OCI-LY1 (cell line): ENCODE results near the gene SERPINA3.

Experiments
- CTCF ChIP-seq: fragments of 200-600 bp; sonication (generic), shearing (Covaris generic); IDR thresholded peaks from 2 replicates; pipeline ENCODE4 v1.5.1; 2017; ENCODE audit warnings: mild to moderate bottlenecking, antibody characterized with exemption, low read length, moderate library complexity, mixed read lengths
- EZH2 ChIP-seq: fragments of 200-600 bp; sonication (generic), shearing (Covaris generic); IDR thresholded peaks from 2 replicates; pipeline ENCODE4 v1.8.0; 2017; ENCODE audit warnings: borderline replicate concordance, mixed run types, mild to moderate bottlenecking, antibody characterized with exemption, low read length, moderate library complexity, mixed read lengths

GRCh38 chr14:94578712-94579111, 33.5 kb upstream of the SERPINA3 start:
- TF ChIP-seq CTCF (no peak), EZH2 (no peak)
